Prostate gland (tissue), 2 donors: ENCODE measurements around the gene LBHD2. TPM values are rescaled to one million over a fixed set of nuclear protein-coding genes. Genes with fewer than 3 reads are reported as not detected.

Experiments used
- DNase-seq: peaks from one replicate; pipeline ENCODE4 v3.0.0-alpha.2; 2019; ENCODE audit warnings: low spot score
- H3K27ac ChIP-seq, 2 donors: fragments of 200-600 bp; sonication (generic); 2 replicates each; pipeline ENCODE4 v1.5.1; 2017 to 2019
- H3K27me3 ChIP-seq: fragments of 200-600 bp; sonication (generic); replicated peaks from 2 replicates; pipeline ENCODE4 v1.5.1; 2019; ENCODE audit not compliant: insufficient read depth
- H3K36me3 ChIP-seq, 2 donors: fragments of 200-600 bp; sonication (generic); 1 replicate in 1 of 2; 2 replicates in 1 of 2; pipeline versions ENCODE4 v1.5.1 to v1.8.1; 2017 to 2019
- H3K4me1 ChIP-seq: fragments of 200-600 bp; sonication (generic); replicated peaks from 2 replicates; pipeline ENCODE4 v1.5.1; 2019
- H3K4me3 ChIP-seq, 2 donors: fragments of 200-600 bp; sonication (generic); 2 replicates each; pipeline ENCODE4 v1.5.1; 2017 to 2019
- H3K9me3 ChIP-seq: fragments of 200-600 bp; sonication (generic); 2 replicates; pipeline ENCODE4 v1.5.1; 2017
- CTCF ChIP-seq, 4 experiments: fragments of 200-600 bp in 2 of 4; fragments of 450-650 bp in 2 of 4; sonication (generic) in 2 of 4; IDR thresholded peaks; 1 replicate in 3 of 4; 2 replicates in 1 of 4; pipeline ENCODE4 v1.5.1; 2016 to 2019; ENCODE audit warnings: antibody characterized with exemption in 4 of 4, mild to moderate bottlenecking in 2 of 4, moderate library complexity in 2 of 4
- POLR2A ChIP-seq: fragments of 450-650 bp; IDR thresholded peaks from one replicate; pipeline ENCODE4 v1.6.1; 2016; ENCODE audit warnings: antibody characterized with exemption, mild to moderate bottlenecking
- POLR2AphosphoS5 ChIP-seq: sonication (generic); formaldehyde crosslinking; IDR thresholded peaks from one replicate; pipeline ENCODE4 v1.6.1; 2017; ENCODE audit warnings: antibody characterized with exemption
- WGBS: methylation state at CpG from one replicate; pipeline ENCODE4 v1.1.5; 2018; 5-methylcytosine and 5-hydroxymethylcytosine counted together
- intact Hi-C: fragments of 100-400 bp; cut with DNase I; formaldehyde crosslinking; loops from one replicate; pipeline ENCODE4 v1.14.2; 2022
- total RNA-seq, 2 donors: library from RNA; depleted of rRNA; stranded (reverse); fragments of >200 nt; gene quantifications; one replicate each; pipeline ENCODE4 v1.1.0, GENCODE V29; 2016

LBHD2 gene
- total RNA-seq, 2 donors from 2014 or later = 3.3 TPM; not detected in 1

GRCh38 chr14:103057028-103057371, 27.0 kb upstream of the LBHD2 start:
- TF ChIP-seq POLR2A (peak; percentile 23), POLR2AphosphoS5 (no peak)
- peaks cover 12% of the 10 kb centered on the region for H3K4me1 ChIP-seq
- DNase-seq = no peak
- no peaks in the 10 kb centered on the region for H3K27me3 ChIP-seq
- H3K36me3 ChIP-seq = no peaks in the 10 kb centered on the region
- intact Hi-C loops = no loop called here
- WGBS = 0% methylated on average over 31 of the region's 53 CpGs
- no peaks in the 10 kb centered on the region for H3K9me3 ChIP-seq
- peak overlapping the region; percentile 80 to 85 for H3K27ac ChIP-seq
- H3K4me3 ChIP-seq = peak overlapping the region; percentile 85 to 95

GRCh38 chr14:103057372-103058163, 26.4 kb upstream of the LBHD2 start, which contains the start of gene CDC42BPB:
CDC42BPB (minus strand) TSS chr14:103057549; CDS start chr14:103057173, 376 bp downstream.
- no peaks in the 10 kb centered on the region for H3K36me3 ChIP-seq
- H3K4me1 ChIP-seq = peaks cover 12% of the 10 kb centered on the region
- intact Hi-C loops = no loop called here
- peak; percentile 87 for DNase-seq
- no peaks in the 10 kb centered on the region for H3K9me3 ChIP-seq
- H3K27me3 ChIP-seq = no peaks in the 10 kb centered on the region
- TF ChIP-seq POLR2AphosphoS5 = peak; percentile 10
- TF ChIP-seq POLR2A = peak; percentile 66
- TF ChIP-seq CTCF (IDR thresholded peaks at IDR 0.05) = no peak
- H3K4me3 ChIP-seq = peak within 1 kb of the TSS; percentile 85 to 95
- H3K27ac ChIP-seq = peak within 1 kb of the TSS; percentile 81 to 85
- WGBS = 0% methylated on average over 44 of the region's 113 CpGs

- Histone ChIP-seq H3K36me3 (no peaks in the 10 kb centered on the region), H3K4me3 (peak overlapping the region; percentile 85 to 95), H3K4me1 (peaks cover 12% of the 10 kb centered on the region), H3K9me3 (no peaks in the 10 kb centered on the region), H3K27ac (peak overlapping the region; percentile 81), H3K27me3 (no peaks in the 10 kb centered on the region)
- 45% methylated on average over 39 of the region's 39 CpGs for WGBS
- no peak for DNase-seq
- intact Hi-C loops = no loop called here
- TF ChIP-seq POLR2A (no peak), CTCF (IDR thresholded peaks at IDR 0.05) (no peak), POLR2AphosphoS5 (no peak)
Observed at GRCh38 chr14:103058164-103059055, 25.6 kb upstream of the LBHD2 start.

GRCh38 chr14:103059556-103059955, 24.5 kb upstream of the LBHD2 start:
- intact Hi-C loops = no loop called here
- H3K36me3 ChIP-seq = no peaks in the 10 kb centered on the region
- 79% methylated on average over 5 of the region's 5 CpGs for WGBS

More at GRCh38 chr14:103059556-103059955, 24.5 kb upstream of the LBHD2 start:
- no peak for DNase-seq
- Histone ChIP-seq H3K4me1 (peaks cover 12% of the 10 kb centered on the region), H3K27me3 (no peaks in the 10 kb centered on the region), H3K4me3 (no peak overlapping the region), H3K9me3 (no peaks in the 10 kb centered on the region), H3K27ac (no peak overlapping the region)
- TF ChIP-seq POLR2AphosphoS5 (no peak), POLR2A (no peak), CTCF (IDR thresholded peaks at IDR 0.05) (no peak)
